MCF 10A (cell line): ENCODE results near the gene CHCHD4. TPM values are rescaled to one million over a fixed set of nuclear protein-coding genes. Genes with fewer than 3 reads are reported as not detected.

Experiments used
- BruUV-seq: library from RNA; stranded (reverse); fragments of 400-500 nt; replicated peaks from 2 replicates; lab custom pipeline; 2021; lab: Mats Ljungman, UMichigan
- CTCF ChIA-PET: fragments of 300-600 bp; sonication (Branson Sonifier 250); formaldehyde crosslinking; extraction: SDS; loops from one replicate; lab custom pipeline; 2021; ENCODE audit warnings: antibody characterized with exemption, inconsistent platforms; lab: Yijun Ruan, JAX
- POLR2A ChIA-PET: fragments of 300-600, 350-650 bp; sonication (Branson Sonifier 250); formaldehyde crosslinking; extraction: SDS; loops from one replicate; lab custom pipeline; 2020; ENCODE audit warnings: antibody characterized with exemption, inconsistent platforms; lab: Yijun Ruan, JAX
- DNase-seq: peaks from one replicate; pipeline ENCODE4 v3.0.0-alpha.2; 2018; ENCODE audit not compliant: unreplicated experiment
- H3K27ac Mint-ChIP-seq: one replicate; pipeline ENCODE4 v1.8.0; 2022; ENCODE audit warnings: mild to moderate bottlenecking, low read depth, mixed read lengths; ENCODE audit not compliant: unreplicated experiment
- H3K27me3 Mint-ChIP-seq: one replicate; pipeline ENCODE4 v1.8.0; 2022; ENCODE audit warnings: mixed read lengths; ENCODE audit not compliant: insufficient read depth, unreplicated experiment
- H3K36me3 Mint-ChIP-seq: one replicate; pipeline ENCODE4 v1.8.0; 2022; ENCODE audit warnings: mild to moderate bottlenecking, moderate library complexity, mixed read lengths; ENCODE audit not compliant: insufficient read depth, unreplicated experiment
- H3K4me1 Mint-ChIP-seq: one replicate; pipeline ENCODE4 v1.8.0; 2022; ENCODE audit warnings: mixed read lengths; ENCODE audit not compliant: insufficient read depth, unreplicated experiment
- H3K4me3 Mint-ChIP-seq: one replicate; pipeline ENCODE4 v1.8.0; 2022; ENCODE audit warnings: mild to moderate bottlenecking, moderate library complexity, mixed read lengths; ENCODE audit not compliant: unreplicated experiment
- H3K9me3 Mint-ChIP-seq: one replicate; pipeline ENCODE4 v1.8.0; 2022; ENCODE audit warnings: mixed read lengths; ENCODE audit not compliant: unreplicated experiment
- CTCF ChIP-seq: fragments of 200-600 bp; IDR thresholded peaks from one replicate; pipeline ENCODE4 v1.8.0; 2022; ENCODE audit warnings: antibody characterized with exemption, mild to moderate bottlenecking; ENCODE audit not compliant: unreplicated experiment
- intact Hi-C: fragments of 100-400 bp; cut with micrococcal nuclease; formaldehyde crosslinking; loops from 2 replicates; pipeline ENCODE4 v1.14.1; 2022
- total RNA-seq: library from RNA; stranded (reverse); gene quantifications from 2 replicates; pipeline ENCODE4 v1.2.3, GENCODE V29; 2022

CHCHD4 gene
- total RNA-seq, 1 experiment from 2014 or later, result 35.0 TPM

- no TSS peak for BruUV-seq
- Mint-ChIP-seq H3K4me3 (peak overlapping the region; percentile 99), H3K9me3 (no peaks in the 10 kb centered on the region), H3K4me1 (peaks cover 28% of the 10 kb centered on the region), H3K27ac (peak overlapping the region; percentile 96), H3K27me3 (no peaks in the 10 kb centered on the region), H3K36me3 (peaks cover 58% of the 10 kb centered on the region)
- ChIA-PET POLR2A (interaction anchor here (0.6 to 9.1 kb wide), 30 partner anchors 9 to 1620 kb away, joined by 3 to 294 read pairs (median 5); partner anchors contain the start of genes CCDC174, LSM3 and XPC), CTCF (interaction anchor here (0.6 to 8.7 kb wide), 12 partner anchors 15 to 341 kb away, joined by 3 to 80 read pairs (median 4); no protein-coding TSS in a partner anchor)
- DNase-seq, result no peak
- no peak for TF ChIP-seq CTCF
- intact Hi-C loops, result no loop called here
These were observed 1.6 kb upstream of the CHCHD4 start for GRCh38 chr3:14126017-14126886.

- CTCF ChIA-PET, result interaction anchor here (0.5 to 8.7 kb wide), 19 partner anchors 10 to 484 kb away, joined by 3 to 80 read pairs (median 3); partner anchors contain the start of genes LSM3 and XPC
- TSS peak; percentile 39 for BruUV-seq
- Mint-ChIP-seq H3K27me3 (no peaks in the 10 kb centered on the region), H3K36me3 (peaks cover 57% of the 10 kb centered on the region), H3K9me3 (no peaks in the 10 kb centered on the region), H3K4me1 (peaks cover 32% of the 10 kb centered on the region), H3K27ac (peak overlapping the region; percentile 96), H3K4me3 (peak overlapping the region; percentile 99)
- intact Hi-C loops, result loop anchor here (1.0 kb wide), 4 partner anchors 19 to 229 kb away; partner anchors contain the start of genes LSM3 and XPC
- TF ChIP-seq CTCF, result peak; percentile 7
- POLR2A ChIA-PET, result interaction anchor here (0.6 to 9.1 kb wide), 37 partner anchors 10 to 1619 kb away, joined by 3 to 294 read pairs (median 4); partner anchors contain the start of genes CCDC174, LSM3, NR2C2 and XPC
- peak; percentile 97 for DNase-seq
These were observed 735 bp upstream of the CHCHD4 start for GRCh38 chr3:14125193-14126016.

- intact Hi-C loops, result no loop called here
- peak overlapping the region; percentile 99 for H3K4me3 Mint-ChIP-seq
- H3K27me3 Mint-ChIP-seq, result no peaks in the 10 kb centered on the region
- BruUV-seq, result no TSS peak
- POLR2A ChIA-PET, result interaction anchor here (0.6 to 9.1 kb wide), 22 partner anchors 9 to 941 kb away, joined by 3 to 294 read pairs (median 6); partner anchors contain the start of genes CCDC174, LSM3, MRPS25 and NR2C2
- H3K36me3 Mint-ChIP-seq, result peaks cover 51% of the 10 kb centered on the region
- CTCF ChIA-PET, result interaction anchor here (0.6 to 8.7 kb wide), 5 partner anchors 11 to 826 kb away, joined by 3 to 80 read pairs (median 5); no protein-coding TSS in a partner anchor
- H3K4me1 Mint-ChIP-seq, result peaks cover 30% of the 10 kb centered on the region
- H3K27ac Mint-ChIP-seq, result peak overlapping the region; percentile 96
- TF ChIP-seq CTCF, result no peak
- DNase-seq, result peak; percentile 68
- no peaks in the 10 kb centered on the region for H3K9me3 Mint-ChIP-seq
These were observed 451 bp downstream of the CHCHD4 start for GRCh38 chr3:14124223-14124614.
